Activated CD8-positive, alpha-beta memory T cell treated with anti-CD3 and anti-CD28 coated beads for 1 hour (primary cell): ENCODE measurements around the gene MPG.
A peak's percentile ranks its signal among the peaks of the same experiment; 100 is the strongest.

Experiments
- DNase-seq, 2 donors: peaks; one replicate each; pipeline ENCODE4 v3.0.0-alpha.2; 2020; ENCODE audit warnings: low read depth in 1 of 2; ENCODE audit errors: extremely low read depth in 1 of 2

The MPG gene

DNA sequence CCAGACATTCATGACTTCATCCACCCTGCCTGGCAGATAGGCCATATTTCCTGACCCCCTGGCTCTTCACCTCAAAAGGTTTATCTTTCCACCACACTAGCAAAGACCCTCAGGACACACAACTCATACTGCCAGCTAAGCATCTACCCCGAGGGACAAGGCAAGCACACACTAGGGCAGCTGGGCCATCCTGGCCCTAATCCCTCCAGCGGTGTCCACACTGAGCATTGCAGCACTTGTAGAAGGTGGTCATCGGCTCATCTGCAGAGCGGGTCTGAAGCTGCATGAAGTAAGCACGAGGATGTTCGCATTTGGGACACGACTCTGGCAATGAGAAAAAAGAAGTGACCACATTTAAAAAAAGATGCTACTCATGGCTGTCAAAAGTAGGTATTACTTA, 30.8 kb upstream of the MPG start:
- DNase-seq = no peak

DNA sequence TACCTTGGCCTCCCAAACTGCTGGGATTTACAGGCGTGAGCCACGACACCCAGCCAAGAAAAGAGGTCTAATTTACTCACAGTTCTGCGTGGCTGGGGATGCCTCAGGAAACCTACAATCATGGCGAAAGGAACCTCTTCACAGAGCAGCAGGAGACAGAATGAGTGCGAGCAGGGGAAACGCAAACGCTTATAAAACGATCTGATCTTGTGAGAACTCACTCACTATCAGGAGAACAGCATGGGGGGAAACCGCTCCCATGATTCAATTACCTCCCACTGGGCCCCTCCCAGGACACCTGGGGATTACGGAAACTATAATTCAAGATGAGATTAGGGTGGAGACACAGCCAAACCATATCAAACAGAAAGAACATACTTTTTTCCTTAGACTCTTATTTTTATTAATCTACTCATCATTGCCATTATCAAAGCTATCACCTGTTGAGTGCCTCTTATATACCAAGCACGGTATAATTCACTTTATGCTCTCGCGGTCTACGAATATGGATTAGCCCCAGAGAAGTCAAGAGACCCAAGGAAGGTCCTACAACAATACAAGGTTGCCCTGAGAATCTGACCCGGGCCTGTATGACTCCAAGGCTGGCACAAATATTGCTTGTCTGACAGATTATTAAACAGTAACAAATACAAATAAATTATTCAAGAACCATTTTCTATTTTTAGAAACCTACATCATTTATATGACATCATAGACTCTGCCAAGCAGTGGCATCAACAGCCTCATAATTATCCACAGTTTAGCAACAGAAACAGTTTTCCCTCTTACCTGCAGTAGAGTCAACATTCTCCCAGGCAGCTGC, 27.0 kb upstream of the MPG start:
- DNase-seq = no peak

DNA sequence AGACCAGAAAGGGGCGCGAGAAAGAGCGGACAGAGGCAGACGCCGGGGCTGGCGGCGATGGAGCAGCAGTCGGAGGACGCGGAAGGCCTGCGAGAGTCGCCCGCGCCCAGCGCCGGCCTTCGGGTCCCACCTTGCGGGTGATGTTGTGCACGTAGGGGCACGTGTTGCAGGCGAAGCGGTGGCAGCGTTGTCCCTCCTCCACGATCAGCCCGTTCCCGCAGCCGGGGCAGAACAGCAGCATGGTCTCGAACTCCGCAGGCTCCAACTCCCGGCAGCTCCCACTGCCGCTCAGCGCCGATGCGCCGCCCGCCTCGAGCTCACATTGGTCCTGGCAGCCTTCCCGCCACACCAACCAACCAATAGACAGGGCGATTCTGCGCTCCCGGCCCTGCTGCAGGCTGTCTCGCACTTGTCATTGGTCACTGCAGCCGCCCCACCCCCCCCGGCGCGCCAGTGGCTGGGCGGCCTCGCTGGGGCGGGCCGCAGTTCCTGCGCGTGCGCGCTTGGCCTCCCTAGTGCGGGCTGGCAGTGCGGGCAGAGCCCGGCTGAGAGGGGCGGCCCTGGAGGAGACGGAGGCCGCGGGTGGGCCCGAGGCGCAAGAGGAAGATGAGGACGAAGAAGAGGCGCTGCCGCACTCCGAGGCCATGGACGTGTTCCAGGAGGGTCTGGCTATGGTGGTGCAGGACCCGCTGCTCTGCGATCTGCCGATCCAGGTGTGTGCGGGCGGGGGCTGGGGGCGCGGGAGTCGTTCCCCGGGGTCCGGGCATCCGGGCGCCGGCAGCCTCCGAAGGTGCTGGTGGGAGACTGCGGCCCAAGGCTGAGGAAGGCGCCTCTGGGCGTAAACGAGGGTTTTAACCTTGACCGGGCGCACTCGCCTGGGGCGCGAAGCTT, 24.4 kb upstream of the MPG start, which contains the start of the genes POLR3K and SNRNP25:
Gene POLR3K (minus strand): TSS at position 263 of the 891 bp plus-strand sequence. CDS start 22 bp downstream, at position 241.
Gene SNRNP25 (plus strand): TSS at position 483 of the 891 bp plus-strand sequence. CDS start 189 bp downstream, at position 672.
- peak; percentile 94 to 98 for DNase-seq

DNA sequence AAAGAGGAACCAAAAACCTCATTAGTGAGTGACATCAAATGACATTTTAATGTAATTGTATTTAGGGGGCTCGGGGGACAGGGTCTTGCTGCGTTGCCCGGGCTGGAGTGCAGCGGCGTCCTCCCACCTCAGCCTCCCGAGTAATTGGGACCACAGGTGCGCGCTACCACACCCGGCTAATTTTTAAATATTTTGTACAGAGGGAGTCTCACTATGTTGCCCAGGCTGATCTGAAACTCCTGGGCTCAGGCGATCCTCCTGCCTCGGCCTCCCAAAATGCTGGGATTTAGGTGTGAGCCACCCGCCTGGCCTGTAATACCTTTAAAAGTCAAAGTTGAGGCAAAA, 23.8 kb upstream of the MPG start:
- DNase-seq = no peak

DNA sequence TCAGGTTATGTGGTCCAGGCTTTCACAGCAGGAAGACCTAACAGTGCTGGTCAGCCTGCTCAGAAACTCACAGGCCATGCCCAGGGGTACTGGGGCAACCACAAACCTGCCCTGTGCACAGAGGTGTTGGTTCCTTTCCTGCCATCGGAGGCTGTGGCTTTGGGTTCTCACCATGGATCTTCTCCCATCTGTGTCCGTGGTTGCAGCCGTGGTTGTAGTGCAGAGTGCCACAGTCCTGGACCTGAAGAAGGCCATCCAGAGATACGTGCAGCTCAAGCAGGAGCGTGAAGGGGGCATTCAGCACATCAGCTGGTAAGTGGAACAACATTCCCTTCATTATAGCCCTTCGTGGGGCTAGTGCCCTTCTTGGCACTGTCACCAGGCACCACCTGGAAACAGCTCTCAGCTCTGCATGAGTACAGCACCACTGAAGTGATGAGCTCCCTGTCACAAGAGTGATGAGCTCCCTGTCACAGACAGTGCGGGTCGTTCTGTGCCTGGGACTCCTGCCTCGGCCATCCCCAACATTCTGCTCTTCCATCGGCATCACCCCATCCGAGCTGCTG, 22.4 kb upstream of the MPG start:
- no peak for DNase-seq

DNA sequence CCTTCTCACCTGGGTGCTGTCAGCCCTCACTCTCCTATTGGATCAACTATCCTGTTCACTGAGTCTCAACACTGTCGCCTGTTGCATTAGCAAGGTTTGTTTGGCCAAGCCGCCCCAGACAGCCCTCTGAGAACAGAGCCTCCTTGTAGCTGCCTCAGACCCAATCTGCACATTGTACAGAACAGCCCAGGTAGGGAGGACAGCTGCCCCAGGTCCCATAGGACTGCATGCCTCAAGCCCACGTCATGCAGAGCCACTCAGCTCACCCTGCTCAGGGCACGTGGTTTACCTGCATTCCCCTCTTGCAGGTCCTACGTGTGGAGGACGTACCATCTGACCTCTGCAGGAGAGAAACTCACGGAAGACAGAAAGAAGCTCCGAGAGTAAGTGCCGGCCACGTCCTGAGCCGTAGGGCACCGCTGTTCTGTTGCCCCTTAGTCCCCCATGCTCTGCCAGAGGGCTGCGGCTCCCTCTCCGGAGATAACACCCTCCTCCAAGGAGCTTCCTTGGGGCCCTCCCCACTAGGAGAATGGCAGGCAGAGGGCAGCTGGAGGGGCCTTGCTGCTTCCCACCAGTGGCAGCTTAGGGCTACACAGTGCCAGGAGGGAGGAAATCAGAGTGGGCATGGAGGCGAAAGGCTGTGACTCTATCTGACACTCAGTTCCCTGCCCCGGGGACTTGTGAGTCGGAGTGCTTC, 21.6 kb upstream of the MPG start:
- DNase-seq = no peak

DNA sequence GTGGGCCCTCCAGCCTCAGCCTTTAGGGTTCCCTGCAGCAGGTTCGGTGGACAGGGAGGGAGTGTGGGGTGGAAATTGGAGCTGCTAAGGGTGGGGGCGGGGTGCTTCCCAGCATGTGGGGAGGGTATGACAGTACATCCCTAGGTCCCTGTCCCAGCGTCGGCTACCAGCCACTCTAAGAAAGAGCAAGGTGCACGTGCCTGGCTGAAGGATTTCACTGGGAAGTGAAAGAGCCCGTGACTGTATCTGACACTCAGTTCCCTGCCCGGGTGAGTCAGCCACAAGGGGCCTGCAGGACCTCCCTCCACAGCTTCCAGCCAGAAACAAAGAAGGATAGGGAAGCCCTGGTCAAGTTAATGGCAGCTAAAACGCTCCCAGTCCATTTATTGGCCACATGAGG, 20.3 kb upstream of the MPG start:
- no peak for DNase-seq

DNA sequence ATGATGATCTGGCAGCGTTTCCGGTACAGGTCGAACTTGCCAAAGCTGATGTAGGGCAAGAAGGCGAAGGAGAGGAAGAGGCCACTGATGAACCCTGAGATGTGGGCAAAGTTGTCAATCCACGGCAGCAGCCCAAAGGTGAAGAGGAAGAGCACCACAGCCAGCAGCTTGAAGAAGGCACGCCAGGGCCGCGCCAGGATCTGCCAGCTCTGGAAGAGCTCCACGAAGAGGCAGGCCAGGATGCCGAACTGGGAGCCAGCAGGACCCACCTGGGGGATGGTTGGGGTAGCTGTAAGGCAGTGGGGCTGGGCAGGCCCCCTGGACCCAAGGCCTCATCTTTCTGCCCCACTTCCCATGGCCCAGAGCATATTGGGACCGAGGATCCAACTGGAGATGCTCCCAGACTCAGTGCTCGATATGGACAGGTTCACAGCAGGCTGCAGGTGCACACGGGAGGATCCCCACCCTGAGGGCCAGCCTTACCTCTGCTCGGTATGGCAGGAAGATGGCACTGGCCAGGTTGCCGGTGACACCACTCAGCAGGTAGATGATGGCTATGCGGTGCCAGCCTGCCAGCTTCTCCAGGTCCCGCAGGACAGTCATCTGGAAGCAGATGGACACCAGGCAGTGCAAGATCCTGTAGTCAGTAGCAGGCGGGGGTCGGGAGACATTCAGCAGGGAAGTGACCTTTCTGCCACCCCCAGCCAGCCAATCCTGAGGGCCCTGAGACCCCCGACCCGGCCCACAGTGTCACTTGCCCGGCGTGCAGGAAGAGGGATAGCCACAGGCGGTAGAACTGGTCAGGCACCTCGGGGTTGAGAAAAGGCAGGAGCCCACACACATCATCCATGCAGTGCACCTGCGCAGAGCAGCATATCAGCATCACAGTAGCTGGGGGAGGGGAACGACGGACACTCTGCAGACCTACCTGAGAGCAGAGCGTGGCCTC, 19.3 kb upstream of the MPG start:
- no peak for DNase-seq

DNA sequence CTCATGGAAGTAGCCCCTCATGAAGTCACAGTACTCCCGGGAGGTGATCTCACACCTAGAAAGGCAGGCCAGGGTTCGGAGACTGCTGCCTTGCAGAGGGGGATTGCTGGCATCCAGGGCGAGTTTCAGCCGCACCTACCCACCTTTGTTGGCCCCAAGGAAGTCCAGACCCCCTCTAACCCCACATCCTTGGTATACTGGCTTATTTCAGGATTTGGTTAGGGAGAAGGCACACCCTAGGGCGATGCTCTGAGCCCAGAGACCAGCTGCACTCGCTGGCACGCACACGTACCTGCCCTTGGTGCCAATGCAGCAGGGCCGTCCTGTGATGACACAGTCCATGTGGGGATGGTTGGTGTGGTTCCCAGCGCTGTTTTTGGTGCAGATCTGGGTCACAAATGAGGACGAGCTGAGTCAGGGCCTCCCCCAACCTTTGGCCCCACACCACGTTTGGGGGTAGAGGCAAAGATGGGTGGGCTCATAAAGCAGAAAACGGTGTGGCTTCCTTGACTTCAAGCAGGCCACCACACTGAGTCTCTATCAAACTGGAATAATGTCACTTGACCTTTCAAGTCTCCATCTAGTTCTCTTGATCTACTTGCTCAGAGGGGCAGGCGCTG, 18.5 kb upstream of the MPG start:
- no peak for DNase-seq

DNA sequence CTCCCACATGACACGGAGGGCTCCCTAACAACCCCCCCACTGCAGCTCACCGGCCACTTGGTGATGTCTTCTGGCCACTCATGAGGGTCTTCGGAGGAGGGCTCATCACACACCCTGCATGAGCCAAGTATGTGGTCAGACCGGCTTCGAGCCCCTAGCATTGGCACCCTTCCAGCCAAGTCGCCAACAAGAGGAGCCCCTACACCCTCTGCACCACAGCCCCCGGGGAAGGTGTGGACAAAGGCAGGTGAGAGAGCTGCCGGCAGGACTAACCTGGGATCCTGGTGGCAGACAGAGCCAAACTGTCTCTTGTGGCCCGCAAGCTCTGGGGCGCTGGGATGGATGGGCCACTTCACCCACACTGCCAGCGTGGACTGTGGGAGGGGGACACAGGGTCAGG, 17.9 kb upstream of the MPG start:
- no peak for DNase-seq

DNA sequence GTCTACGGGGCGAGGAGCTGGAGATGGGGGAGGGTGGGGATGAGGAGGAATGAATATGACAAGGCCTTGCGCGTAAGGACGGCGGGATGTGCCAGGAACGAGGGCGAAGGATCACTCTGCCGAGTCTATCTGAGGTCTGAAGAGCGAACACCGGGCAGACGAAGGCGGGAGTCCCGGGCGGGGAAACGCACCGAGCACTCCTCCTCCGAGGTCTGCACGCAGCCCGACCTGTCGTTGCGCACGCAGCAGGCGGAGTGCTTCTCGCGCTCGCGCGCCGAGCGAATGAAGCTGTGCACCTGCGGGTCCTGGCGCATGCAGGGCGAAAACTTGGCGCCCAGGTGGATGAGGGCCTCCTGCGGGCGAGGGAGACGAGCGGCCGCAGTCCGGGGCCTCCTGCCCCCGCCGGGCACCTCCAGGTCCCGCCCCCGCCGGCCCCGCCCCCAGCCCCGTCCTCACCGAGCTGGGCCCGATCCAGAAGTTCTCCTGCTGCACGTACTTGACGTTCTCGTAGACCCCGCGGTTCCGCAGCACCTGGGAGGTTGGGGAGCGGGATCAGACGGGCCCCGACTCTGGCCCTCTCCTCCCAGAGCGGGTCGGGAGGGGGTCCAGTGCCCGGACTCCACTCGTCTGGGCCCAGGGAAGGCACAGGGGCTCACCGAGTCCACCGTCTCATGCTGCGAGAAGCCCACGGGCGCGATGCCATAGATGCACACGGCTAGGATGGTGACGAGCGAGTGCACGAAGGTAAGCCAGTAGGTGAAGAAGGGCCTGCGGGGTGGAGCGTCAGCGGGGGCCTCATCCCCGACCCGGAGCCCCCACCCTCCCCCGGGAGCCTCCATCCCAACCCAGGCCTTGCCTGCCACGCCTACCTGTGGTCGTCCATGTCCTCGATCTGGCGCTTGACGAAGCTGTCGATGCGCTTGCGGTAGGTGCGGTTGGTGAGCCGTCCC, 16.8 kb upstream of the MPG start:
- DNase-seq = no peak

DNA sequence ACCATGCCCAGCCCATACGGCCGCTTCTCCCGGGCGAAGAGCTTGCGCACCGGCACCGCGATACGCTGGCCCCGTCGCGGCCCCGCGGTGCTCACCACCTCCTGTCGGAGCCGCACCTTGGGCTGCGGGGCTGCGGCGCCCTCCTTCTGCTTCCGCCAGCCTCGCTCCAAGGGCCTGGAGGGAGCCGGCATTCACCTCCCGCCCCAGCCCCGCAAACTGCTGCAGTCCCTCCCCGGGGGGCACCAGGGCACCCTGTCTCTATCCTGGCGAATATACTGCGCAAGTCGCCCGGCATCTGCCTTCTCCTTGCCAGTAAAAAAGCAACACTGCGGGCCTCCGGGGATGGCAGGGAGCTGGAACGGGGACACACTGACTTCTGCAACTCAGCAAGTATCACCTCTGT, 16.1 kb upstream of the MPG start:
- no peak for DNase-seq

DNA sequence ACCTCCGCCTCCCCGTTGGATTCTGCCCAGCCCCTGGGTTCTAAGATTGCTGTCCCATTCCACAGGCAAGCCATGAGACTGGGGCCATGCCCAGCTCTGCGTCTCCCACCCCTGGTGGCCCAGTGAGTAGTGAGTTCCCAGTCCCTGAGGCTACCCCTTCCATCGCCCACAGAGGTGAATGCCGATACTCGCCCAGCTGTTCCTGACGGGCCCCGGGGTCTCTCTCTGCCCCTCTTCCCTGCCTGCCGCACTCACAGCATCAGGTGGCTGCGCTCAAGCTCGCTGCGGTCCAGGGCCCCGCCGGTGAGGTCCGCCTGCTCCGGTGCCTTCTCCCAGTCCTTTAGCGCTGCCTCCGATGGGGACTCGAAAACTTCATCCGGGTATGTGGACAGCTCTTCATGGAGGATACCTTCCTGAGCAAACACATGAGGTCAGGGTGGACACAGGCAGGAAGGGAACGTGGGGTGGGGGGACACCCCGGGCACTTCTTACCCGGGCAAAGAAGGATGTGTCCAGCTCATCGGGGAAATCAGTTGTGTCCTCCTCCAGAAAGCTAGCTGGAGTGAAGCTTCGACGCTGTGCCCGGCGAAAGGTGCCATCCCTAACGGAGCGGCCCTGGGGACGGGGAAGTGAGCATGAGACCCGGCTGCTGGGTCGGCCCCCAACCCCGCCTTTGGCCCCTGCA, 15.6 kb upstream of the MPG start:
- no peak for DNase-seq

DNA sequence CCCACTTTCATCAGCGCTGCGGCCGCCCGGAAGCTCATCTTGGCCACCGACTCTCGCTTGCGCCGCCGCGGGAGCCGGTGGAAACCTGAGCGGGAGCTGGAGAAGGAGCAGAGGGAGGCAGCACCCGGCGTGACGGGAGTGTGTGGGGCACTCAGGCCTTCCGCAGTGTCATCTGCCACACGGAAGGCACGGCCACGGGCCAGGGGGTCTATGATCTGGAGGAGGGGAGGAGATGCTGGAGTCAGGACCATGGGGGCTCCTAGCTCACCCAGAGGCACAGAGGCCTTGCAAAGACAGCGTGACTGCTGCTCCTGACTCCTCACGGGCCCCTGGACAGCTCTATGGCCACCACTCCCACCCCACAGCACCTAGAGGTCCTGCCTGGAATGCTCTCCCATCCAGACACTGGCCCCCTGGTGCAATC, 15.0 kb upstream of the MPG start:
- no peak for DNase-seq

DNA sequence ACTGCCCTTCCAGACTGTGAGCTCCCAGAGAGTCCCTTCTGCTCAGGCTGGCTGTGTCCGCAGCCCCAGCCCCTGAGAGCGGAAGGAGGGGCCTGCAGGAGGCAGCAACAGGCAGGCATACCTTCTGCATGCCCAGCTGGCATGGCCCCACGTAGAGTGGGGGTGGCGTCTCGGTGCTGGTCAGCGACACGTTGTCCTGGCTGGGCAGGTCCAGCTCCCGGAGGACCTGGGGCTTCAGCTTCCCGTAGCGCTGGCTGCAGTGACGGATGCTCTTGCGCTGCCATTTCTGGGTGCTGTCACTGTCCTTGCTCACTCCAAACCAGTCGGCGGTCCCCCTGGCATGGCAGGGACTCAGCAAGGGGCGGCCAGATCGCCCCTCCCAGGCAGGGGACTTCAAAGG, 14.6 kb upstream of the MPG start:
- DNase-seq = no peak

DNA sequence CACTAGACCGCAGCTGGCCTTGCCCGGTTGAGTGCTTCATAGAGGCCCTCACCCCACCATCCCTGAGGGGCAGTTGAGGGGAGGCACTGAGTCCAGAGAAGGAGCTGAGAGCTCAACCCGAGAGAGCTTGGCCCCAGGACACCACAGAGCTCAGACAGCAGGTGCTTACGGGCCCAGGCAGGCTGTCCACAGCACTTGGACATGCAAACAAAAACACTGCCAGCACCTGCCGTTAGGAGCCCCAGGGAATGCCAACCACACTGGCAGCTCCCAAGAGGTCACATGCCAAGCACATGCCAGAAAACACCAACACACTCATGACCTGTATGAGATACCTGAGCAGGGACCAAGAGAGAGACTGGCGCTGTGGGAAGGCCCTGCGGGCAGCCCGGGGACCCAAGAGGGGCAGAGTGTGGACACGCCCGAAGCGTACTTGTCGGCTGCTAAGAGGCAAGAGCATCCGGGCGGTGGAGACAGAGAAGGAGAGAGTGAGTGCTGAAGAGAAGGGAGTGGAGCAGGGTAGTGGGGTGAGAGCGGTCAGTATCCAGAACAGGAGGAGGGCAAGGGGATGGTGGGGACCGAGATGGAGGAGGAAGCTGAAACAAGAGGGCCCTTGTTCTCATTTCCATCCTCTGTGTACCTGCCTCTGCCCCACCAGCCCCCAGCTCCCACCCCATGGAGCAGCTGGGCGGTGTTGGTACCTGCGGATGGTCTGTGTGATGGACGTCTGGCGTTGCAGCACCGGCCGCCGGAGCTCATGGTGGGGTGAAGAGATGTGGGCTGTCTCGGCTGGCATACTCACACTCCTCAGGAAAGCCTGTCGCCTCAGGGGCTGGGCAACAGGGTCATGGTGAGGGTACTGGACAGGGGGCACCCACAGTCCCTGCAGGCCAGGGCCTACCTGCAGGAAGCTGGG, 13.8 kb upstream of the MPG start:
- DNase-seq = no peak

DNA sequence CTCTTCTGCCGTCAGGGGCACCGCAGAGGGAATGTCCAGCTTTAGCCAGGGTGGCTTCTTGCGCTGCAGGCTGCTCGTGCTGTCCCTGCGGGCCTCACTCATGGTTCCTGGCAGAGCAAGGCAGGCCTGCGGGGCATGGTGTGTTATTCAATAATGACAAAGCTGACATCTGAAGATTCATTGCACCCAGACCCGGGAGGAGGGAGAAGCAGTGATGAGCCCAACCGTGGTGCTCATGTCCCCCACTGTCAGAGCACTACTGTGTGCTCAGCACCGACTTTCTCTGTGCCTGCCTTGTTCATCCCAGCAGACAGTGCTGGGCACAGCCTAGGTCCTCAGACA, 13.1 kb upstream of the MPG start:
- DNase-seq = no peak
